NOMO-1 treated with dmso at 0.1 percent for 144 hours (cell line): Measurements from ENCODE around the gene NT5C.

Experiments used
- DNase-seq: peaks from one replicate; lab custom pipeline; 2025; ENCODE audit not compliant: unreplicated experiment; lab: John Stamatoyannopoulos, UW

Gene NT5C

DNA sequence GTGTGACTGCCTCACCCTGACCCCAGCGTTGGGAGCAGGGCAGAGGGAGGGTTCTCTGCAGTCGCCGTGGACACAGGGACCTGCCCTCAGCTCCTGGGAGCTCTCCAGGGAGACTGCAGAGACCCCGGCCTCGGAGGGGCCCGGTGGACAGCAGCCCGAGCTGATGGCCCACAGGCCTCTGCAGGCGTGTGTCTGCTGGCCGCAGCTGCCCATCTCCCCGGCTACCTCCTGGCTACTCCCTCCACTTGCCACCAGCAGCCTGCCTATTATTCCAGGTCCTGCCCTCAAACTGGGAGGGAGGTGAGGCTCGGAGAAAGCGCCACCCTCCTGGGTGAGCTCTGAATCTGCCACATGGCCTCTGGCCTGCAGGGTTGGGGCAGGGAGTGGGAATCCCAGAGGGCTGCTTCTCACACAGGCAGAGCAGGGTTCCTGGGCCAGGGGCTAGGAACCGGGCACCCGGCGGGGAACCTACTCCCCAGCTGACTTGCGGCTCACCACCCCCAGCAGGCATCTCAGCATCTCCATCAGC is 36.6 kb downstream of the NT5C start:
- DNase-seq: no peak

DNA sequence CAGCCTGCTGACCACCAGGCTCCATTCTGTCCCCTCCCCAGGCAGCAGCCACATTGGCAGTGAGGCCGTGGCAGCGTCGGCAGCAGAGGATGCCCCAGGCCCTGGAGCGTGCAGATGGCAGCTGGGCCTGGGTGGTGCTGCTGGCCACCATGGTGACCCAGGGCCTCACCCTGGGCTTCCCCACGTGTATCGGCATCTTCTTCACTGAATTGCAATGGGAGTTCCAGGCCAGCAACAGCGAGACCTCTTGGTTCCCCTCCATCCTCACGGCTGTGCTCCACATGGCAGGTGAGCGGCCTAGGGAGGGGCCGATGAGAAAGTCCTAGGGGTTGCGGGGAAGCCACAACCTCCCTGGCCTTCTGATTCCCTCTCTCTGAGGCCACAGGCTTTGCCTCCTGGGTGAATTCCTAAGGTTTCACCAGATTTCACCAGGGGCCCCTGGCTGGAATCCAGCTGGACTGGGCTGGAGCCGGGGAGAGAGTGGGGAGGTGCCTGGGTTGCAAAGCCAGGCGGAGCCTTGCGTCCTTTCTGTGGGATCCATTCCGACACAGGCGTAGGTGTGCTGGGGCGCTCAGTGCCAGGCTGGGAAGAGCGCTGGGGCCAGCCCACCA is 37.9 kb downstream of the NT5C start:
- DNase-seq: no peak

DNA sequence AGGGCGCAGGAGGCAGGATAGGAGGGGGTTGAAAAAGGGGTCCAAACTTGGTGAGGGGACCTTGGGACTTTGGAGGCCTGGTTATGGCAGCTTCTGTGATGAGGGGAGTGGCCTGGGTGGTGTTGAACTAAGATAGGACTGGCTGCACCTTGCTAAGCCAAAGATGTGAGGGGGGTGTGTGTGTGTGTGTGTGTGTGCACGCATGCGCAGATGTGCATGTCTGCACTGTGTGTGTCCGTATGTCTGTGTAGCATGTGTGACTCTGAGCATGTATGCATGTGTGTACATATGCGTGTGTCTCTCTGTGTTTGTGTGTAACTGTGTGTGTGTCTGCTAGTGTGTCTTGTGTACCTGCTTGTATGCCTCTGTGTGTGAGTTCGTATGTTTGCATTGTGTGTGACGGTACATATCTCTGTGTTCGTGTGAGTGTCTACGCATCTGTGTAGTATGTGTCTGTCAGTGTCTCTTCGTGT is 39.7 kb downstream of the NT5C start:
- DNase-seq: no peak

DNA sequence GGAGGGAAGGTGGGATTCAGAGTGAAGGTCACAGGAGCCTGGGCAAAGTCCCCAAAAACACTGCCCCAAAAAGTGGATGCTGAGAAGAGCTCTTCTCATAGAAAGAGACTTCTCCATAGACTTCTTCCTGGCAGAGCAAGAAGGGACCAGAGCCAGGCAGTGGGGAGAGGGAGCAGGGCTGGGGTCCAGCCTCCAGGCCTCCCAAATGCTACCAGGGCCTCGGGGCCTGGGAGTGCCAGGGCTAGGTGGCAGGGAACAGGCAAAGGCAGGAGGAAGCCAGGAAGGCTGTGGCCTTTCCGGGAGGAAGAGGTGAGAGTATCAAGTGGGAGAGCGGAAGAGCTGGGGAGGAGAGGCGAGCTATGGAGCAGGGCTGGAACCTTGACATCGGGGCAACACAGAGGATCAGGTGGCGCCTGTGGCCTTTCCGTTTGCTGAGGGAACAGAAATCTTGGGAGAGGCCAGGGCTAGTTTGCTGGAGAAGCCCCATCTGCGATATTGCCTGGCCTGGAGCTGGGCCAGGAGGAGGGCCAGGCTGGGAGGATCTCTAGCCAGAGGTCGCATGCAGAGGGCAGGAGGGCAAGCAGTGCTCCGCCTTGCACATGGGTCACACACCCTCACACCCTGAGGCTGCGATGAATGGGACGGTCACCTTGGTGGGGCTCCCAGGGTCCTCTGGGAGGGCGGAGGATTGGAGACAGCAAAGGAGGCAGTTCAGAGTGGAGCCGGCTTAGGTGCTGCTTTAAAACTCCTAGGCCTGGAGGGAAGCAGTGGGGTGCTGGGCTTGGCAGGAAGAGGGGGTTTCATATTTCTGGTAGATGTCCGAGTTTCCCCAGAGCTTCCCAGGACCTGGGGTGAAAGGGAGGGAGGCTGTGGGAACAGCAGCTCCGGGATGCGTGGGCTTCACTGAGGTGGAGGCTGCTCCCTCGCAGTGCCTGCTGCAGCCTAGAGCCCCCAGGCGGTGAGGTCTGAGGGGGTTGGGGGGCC is 40.4 kb downstream of the NT5C start:
- no peak for DNase-seq

DNA sequence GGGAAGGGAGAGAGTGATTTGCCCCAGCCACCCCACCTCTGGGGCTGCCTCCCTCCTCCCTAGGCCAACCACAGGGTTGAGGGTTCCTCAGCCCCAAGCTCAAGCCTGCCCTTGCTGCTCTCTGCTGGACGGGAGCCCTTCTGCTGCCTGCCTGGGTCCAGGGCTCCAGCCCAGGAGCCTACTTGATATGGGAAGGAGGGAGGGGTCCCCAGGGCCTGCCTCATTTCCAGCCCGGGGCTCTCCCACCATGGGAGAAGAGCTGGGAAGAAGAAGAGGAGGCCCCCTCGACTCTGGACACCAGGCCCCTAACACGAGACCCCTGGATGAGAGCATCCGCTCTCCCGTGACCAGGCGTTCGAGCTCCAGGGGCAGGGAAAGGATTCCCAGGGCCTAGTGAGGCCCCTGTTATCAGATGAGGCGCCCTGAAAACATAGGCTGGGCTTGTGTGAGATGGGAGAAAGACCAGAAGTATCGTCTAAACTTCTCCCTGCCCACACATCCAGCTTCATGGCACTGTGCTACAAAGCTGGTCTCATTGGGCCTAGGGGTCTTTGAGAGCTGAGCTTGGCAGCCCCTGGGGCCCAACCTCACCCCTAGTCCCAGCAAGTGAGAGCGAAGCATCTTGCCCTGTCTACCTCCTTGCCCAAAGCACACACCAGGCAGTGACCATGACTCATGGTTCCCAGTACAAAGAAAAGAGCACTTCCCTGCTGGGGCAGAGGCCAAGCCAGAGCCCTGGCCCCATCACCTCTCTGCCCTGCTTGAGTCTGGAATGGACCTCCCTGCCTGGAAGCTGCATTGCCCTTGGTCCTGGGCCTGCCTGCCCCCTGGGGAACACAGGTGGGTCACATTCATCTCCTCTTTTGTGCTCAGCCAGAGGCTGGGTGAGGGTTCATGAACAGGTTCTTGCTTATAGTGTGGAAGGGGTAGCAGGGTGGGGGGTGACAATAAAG is 42.8 kb downstream of the NT5C start:
- no peak for DNase-seq

DNA sequence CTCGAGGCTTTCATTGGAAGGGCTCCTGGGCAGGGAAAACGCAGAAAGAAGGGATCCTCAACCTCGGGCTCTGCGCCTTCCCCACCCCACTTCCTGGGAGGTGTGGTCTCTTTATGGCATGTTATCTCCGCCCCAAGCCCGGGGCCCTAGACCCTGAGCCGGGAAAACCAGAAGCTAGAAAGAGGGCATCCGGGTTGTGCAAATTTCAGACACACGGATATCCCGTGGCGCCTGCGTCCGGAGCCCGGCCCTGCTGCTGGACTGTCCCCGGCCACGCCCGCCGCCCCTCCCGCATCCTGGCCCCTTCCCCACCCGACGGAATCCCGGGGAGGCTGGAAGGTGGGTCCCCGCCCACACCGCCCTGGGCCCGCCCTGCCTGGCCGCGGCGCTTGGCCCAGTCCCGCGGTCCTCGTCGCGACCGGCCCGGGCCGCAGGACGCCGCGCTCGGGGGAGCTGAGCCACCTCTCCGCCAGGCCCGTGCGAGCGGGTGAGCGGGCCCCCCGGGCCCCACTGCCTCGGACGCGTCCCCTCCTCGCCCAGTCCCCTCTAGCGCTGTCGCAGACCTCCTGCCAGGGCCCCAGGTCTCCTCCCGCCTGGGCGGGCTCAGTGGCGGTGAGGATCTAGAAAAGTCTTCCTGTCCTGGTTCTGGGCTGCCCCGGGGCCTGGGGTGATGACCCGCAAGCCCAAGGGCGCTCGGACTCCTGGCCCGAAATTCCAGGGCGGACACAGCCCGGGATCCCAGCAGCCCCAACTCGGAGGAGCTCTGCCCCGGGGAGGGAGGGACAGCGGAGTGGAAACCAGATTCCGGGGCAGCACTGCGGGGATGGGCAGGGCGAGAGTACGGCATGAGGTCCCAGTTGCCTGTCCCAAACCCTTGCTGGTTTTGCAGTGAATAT is 43.7 kb downstream of the NT5C start, which contains the start of gene SLC16A5:
Gene SLC16A5, plus strand, starts transcription at position 397 of the 896 bp plus-strand sequence. CDS start 5,683 bp downstream, outside the sequence.
- peak; percentile 78 for DNase-seq

DNA sequence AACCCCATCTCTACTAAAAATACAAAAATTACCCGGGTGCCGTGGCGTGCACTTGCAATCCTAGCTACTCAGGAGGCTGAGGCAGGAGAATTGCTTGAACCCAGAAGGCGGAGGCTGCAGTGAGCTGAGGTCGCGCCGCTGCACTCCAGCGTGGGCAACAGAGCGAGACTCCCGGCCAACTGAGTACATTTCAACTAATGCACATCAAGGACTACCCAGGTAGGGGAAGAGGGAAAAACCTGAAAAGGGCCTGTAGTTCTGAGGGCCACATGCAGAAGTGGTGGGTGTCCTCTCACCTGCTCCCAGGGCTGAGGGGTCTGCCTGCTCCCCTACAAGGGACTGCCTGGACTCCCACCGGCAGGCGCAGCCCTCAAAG is 44.4 kb downstream of the NT5C start:
- no peak for DNase-seq

DNA sequence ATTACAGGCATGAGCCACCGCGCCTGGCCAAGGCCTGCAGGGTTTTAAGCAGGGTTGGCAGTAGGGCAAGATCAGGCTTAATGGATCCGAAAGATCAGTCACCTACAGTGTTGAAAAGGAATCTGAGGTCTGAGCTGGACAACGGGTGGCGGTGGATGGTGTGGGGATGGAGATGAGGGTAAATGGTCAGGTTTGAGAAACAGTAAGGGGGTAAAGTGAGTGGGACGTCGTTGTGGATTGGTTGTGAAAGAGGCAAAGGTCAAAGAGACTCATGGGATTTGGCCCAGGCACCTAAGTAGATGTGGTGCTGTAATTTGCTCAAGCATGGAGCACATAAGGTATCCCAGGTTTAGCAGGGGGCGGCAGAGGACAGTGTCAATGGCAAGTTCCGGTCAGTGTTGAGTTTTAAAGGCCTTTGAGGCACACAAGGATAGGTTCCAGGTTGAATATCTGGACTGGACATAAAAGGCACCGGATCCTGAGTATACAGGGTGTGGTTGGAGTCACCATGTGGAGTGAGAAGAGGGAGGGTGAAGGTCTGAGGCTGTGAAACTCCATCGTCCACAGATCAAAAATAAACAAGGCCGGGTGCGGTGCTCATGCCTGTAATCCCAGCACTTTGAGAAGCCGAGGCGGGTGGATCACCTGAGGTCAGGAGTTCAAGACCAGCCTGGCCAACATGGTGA is 44.9 kb downstream of the NT5C start:
- DNase-seq: no peak

DNA sequence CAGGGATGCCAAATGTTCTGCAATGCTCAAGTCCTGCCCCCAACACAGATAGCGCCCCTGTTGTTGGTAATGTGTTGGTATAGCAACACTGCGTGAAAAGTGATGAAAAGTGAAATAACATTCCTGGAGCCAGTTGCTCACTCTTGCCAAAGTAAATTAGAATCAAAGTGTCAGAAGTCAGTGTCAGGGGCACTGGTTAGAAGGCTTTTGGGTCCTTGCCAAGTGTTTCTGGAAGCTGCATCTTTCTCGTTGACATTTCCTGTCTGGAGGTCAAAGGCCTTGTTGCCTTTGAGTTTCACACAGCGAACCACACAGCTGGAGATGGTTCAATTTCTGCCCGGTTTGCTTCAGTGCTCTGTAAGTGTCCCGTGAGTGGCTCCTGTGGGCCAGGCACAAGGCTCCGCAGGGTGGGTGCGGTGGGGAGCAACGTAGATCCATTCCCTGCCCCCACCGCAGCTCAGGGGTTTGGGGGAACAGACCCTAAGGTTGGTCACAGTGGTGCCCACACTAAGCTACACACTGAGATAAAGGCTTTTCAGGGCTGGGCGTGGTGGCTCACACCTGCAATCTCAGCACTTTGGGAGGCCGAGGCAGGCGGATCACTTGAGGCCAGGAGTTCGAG is 47.4 kb downstream of the NT5C start:
- DNase-seq: no peak

DNA sequence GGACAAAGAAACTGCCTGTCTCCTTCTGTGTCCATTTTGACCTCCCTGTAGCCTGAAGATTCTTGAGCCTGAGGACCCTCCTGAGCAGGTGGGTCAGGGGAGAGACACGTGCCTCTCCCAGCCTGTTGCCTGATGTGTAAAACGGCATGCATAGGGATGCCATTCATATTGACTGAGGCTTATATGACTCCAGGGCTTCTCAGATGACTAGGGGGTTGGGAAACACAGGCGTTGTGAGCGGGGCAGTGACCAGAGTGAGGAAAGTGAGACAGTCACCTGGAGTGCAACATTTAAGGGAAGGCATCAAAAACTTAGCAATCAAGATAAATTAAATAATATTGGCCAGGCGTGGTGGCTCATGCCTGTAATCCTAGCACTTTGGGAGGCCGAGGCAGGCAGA is 48.9 kb downstream of the NT5C start:
- no peak for DNase-seq

DNA sequence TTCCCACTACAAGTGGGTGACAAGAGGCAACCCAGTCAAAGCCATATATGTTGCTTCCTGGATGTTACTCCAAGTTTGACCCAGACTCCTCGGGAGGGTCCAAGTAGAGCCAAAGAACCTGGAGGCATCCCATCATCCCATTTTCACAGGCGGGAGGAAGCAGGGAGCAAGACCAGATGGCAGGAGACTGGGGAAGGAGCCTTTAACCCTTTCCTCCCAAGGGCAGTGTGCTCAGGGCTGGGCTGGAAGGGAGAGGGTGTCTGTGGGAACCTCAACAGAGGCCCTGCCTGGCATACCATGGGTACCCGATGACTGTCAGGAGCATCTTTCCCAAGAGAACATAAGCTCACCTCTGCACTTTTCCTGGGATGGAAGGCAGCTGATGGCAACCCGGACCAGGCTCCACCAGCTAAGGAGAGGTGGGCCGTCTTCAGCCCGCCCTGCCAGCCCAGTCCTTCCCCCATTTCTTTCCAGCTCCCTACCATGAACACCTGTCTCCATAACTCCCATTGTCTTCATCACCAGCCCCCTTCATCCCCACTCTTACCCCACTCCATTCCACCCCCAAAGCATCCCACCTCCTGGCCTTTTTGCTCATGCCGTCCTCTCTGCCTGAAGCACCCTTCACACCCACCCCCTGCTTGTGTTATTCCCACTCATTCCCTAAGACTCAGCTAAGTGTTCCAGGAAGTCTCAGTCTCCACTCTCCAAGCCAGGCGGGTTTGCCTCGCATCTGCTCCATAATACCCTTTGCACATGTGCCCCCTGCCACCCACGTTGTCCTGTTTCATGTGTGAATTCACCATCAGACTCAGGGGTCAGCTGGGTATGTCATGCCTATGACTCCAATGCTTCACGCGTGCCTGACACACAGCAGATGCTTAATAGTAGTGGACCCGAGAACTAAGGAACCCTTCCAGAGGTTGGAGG is 49.7 kb downstream of the NT5C start:
- no peak for DNase-seq
